22Rv1 (cell line): ENCODE data around the gene B4GALNT1.

ENCODE experiments used
- H3K27ac ChIP-seq: fragments of 450-650 bp; 2 replicates; pipeline ENCODE4 v1.5.1; 2017
- ZFX ChIP-seq: fragments of 450-650 bp; IDR thresholded peaks from 2 replicates; pipeline ENCODE4 v1.6.1; 2017; ENCODE audit warnings: antibody characterized with exemption, borderline replicate concordance
- TF ChIP-seq, protein P1 (sequence below): fragments of 450-650 bp; IDR thresholded peaks from 2 replicates; pipeline ENCODE4 v1.5.1; 2017; ENCODE audit warnings: mild to moderate bottlenecking

Gene B4GALNT1

DNA sequence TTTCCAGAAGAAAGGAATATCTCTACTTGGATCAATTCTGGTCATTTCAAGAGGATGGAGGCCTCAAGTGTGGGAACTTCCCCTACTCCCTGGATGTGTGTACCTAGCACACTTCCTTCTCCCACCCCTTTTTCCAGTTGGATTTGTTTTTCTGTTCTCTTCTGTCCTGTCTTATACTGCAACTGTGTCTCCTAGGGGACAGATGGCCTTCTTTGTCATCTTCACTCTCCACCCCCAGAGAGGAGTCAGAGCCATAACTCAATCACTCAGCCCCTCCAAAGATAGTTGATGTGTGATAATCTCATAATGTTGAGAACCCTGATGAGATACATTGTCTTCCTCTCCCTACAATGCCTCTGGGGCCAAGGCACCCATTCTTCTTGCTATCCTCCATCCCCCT, 30.5 kb downstream of the B4GALNT1 start:
- TF ChIP-seq, protein P1, sequence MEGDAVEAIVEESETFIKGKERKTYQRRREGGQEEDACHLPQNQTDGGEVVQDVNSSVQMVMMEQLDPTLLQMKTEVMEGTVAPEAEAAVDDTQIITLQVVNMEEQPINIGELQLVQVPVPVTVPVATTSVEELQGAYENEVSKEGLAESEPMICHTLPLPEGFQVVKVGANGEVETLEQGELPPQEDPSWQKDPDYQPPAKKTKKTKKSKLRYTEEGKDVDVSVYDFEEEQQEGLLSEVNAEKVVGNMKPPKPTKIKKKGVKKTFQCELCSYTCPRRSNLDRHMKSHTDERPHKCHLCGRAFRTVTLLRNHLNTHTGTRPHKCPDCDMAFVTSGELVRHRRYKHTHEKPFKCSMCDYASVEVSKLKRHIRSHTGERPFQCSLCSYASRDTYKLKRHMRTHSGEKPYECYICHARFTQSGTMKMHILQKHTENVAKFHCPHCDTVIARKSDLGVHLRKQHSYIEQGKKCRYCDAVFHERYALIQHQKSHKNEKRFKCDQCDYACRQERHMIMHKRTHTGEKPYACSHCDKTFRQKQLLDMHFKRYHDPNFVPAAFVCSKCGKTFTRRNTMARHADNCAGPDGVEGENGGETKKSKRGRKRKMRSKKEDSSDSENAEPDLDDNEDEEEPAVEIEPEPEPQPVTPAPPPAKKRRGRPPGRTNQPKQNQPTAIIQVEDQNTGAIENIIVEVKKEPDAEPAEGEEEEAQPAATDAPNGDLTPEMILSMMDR: no peak
- TF ChIP-seq ZFX: no peak
- H3K27ac ChIP-seq: no peak overlapping the region

DNA sequence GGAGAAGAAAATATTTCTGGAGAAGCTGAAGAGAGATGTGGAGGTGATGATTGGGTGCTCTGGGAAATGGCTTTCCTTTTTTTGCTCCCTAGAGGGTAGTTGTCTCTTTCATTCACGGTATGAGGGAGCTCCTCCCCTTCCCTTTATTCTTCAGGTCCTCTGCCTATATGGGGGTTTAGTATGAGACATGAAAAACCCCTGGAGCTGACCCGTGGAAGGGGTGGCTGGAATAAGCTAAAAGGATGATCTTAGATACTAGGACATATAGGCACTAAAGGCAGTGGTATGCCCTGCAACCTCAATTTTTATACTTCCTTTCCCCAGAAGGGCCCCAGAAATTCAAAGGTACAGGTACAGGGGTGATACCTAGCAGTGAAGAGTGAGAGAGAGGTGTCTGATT, 32.6 kb downstream of the B4GALNT1 start:
- H3K27ac ChIP-seq: no peak overlapping the region
- TF ChIP-seq, protein P1: no peak
- TF ChIP-seq ZFX: no peak

DNA sequence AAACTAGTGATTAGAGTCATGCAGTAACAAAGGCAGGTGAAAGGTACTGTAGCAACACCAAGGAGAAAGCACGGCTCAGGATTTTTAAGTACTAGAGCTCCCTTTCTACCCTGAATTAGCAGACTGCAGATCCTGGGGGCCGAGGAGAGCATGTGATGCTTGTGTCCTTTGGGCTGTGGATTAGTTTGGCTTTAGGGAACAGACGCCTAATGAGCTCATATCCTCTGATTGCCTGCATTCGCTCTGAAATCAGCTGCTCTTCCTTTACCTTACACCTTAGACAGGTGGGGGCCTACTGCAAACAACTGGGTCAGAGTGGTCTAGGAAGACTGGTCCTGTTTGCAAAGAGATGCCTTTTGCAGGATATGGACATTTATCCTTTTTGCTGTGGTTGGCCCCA, 39.8 kb downstream of the B4GALNT1 start:
- TF ChIP-seq ZFX: no peak
- TF ChIP-seq, protein P1: no peak
- H3K27ac ChIP-seq: no peak overlapping the region

DNA sequence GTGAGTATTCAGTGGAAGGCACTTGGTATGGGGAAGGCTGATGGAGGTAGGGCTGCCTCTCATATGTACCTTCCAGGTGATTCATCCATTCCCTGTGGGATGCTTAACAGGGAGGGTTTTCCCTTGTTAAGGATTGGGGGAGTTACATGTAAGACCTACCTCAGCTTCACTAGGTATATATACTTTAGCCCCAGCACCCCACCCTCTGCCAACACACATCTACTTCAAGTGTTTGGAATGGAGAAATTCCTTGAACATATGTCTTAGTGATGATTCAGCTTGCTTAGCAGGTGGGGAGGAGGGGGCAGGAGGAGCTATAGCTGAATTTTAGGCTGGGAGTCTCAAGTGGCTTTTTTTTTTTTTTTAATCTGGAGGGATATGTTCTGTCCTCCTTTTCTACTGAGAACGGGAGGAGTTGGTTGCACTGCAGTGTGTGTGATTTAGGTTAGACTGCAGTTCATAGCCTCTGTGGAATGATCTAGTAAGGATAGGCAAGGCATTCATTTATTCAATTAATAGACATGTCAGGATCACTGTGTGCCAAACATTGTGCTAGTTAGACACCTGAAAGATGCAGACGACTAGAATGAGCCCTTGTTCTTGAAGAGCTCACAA, 40.3 kb downstream of the B4GALNT1 start:
- no peak overlapping the region for H3K27ac ChIP-seq
- TF ChIP-seq, protein P1: no peak
- no peak for TF ChIP-seq ZFX

DNA sequence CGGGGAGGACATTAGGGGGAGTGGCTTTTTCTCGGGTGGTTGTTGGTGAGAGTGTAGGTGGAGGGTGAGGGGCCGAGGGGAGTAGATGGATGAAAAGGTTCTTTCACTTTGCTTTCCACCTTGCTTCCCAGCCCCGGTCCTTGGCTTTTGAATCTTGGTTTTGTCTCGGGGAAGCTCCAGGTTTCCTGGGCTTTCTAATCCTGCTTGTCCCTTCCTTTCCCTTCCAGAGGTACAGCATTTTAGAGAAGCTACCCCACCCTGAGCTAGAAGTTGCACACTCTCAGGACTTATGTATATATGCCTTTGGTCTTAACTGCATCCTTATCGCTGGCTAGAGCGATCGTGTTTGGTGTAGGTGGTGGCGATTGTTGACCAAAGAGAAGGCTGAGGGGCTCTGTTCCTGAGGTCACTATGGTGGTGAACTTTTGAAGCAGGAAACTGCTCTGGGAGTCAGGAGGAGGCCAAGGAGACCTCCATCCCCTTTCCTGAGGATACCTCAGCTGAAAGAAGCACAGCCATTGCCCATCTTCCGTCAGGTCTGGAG, 41.1 kb downstream of the B4GALNT1 start:
- no peak for TF ChIP-seq ZFX
- TF ChIP-seq, protein P1: no peak
- H3K27ac ChIP-seq: peak overlapping the region; percentile 60

DNA sequence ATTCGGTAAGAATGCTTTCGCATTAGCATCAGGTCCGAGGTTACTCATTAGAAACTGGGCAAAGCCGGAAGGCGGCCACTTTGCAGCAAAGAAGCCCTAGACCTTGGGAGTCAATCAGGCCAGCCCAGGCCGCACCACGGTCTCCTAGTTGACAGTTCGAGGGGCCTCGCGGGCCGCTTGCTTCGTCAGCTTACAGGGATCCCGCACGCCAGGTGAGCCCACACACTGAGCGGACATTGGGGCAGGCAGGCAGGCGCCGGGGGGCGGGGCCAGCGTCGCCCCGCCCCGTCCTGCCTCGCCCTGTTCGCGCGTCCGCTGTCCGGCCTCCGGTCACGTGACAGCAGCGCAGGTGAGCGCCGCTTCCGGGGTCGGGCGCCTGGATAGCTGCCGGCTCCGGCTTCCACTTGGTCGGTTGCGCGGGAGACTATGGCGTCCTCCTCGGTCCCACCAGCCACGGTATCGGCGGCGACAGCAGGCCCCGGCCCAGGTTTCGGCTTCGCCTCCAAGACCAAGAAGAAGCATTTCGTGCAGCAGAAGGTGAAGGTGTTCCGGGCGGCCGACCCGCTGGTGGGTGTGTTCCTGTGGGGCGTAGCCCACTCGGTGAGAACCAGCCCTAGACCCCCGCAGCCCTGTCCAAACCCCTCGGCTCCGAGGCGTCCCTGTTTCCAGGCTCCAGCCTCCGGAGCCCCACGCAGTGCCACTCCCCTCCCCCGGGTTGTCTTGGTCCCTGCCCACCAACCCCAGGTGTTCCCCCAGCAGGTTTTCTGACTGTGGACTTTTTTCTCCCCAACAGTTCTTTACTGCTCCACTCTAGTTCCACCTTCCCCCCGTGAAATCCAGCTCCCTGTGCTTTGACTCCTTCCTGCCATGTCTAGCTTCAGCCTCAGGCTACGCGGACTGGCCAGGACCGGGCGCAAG, 41.9 kb downstream of the B4GALNT1 start, which contains the start of gene PIP4K2C:
PIP4K2C (plus strand) TSS at position 329 of the 918 bp plus-strand sequence; CDS start at position 427, 98 bp downstream.
- TF ChIP-seq, protein P1: no peak
- TF ChIP-seq ZFX: no peak
- H3K27ac ChIP-seq: peak within 1 kb of the TSS; percentile 60
